Endometrial microvascular endothelial cells (primary cell): ENCODE measurements around the gene PNKD. TPM values are rescaled to one million over a fixed set of nuclear protein-coding genes. Genes with fewer than 3 reads are reported as not detected.

ENCODE experiments used
- in situ Hi-C: cut with HindIII; loops from 2 replicates; pipeline ENCODE4 v1.10.0; 2017; ENCODE audit warnings: low sequenced_read_pairs, low pct_unique_long_range_greater_than_20kb; ENCODE audit errors: inconsistent ontology term
- total RNA-seq: library from RNA; depleted of rRNA; stranded (reverse); fragments of >200 nt; gene quantifications from one replicate; pipeline ENCODE4 v1.2.3, GENCODE V29; 2015; ENCODE audit errors: inconsistent ontology term

The PNKD gene
- total RNA-seq, 1 donor from 2014 or later: 46.5 TPM

DNA sequence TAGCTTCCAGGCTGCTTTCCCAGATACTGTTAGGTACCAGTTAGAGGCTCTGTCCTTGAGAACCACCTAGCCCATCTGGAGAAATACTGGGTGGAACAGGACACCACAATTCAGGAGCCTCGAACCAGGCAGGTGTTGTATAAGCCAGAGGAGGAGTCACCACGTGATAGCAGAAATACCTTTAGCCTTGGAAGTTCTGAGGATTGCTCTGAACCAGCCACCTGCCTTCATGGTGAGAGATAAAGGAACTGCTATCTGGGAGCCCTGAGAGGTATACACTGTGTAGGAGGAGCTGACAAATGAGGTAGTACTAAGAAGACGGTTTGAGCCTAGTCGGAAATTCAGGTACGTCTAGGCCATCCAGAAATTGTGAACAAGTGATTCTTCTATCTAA, 17.1 kb upstream of the PNKD start:
- in situ Hi-C loops: no loop called here

DNA sequence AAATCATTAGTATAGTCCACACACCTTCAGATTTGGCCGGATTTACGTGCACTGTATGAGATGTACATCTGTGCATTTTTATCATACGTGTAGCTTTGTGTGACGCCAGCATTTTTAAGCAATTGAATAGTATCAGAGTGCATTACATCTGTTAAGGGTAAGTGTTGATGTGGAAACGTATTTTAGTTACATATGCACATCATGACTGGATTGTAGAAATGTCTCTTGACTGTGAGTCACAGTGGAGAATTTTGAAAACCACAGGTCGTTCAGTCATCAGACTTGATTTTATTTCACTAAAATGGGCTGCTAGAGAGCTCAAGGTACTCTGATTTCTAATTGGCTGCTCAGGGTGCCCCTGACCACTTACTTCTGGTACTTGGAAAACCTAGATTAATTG, 14.9 kb upstream of the PNKD start:
- in situ Hi-C loops: no loop called here

DNA sequence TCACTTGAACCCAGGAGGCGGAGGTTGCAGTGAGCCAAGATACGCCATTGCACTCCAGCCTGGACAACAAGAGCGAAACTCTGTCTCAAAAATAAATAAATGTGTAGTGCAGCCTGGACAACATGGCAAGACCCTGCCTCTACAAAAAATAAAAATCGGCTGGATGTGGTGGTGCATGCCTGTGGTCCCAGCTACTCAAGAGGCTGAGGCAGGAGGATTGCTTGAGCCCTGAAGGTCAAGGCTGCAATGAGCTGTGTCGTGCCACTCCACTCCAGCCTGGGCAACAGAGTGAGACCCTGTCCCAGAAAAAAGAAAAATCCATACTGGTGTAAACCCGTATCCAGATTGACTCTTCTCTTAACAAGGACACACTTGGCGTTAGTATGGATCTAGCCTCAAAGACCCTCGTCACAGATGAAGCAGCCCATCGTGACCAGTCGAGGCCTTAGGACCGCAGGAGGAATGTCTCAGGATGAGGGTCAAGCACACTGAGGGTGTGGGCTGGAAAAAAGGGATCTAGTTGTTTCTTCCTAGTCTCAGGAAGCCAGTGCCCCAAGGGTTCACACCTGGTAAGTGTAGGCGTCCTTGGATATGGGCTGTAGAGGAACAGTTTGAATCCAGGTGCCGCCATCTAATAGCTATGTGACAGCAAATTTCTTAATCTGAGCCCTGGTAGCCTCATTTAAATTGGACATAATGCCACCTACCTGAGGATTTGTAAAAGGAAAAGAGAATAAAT, 13.5 kb upstream of the PNKD start:
- in situ Hi-C loops: no loop called here

DNA sequence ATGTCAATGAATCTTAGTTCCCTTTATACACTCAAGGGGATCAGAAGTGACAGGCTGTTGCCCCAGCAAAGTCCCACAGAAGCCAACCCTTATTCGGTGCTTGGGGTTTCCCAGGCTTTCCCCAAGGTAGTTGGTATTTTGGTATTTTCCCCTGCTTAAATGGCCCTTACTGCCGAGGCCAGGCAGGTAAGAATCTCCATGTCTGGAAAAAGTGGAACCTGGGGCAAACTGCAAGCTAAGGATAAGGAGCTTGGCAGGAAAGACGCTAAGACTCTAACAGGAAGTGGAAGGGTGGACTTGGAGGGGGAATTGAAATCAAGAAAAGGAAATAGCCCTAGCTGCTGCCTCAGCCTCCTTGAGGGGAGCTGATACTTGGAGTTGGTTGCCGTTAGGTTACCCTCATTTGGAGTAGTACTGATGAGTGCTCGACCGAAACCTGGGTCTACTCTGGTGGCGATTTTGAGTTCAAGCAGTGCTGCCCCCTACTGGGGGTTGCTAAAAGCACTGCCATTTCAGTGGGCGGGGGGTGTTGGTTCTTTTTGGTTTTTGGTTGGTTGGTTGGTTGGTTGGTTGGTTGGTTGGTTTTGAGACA, 12.8 kb upstream of the PNKD start:
- in situ Hi-C loops: no loop called here

DNA sequence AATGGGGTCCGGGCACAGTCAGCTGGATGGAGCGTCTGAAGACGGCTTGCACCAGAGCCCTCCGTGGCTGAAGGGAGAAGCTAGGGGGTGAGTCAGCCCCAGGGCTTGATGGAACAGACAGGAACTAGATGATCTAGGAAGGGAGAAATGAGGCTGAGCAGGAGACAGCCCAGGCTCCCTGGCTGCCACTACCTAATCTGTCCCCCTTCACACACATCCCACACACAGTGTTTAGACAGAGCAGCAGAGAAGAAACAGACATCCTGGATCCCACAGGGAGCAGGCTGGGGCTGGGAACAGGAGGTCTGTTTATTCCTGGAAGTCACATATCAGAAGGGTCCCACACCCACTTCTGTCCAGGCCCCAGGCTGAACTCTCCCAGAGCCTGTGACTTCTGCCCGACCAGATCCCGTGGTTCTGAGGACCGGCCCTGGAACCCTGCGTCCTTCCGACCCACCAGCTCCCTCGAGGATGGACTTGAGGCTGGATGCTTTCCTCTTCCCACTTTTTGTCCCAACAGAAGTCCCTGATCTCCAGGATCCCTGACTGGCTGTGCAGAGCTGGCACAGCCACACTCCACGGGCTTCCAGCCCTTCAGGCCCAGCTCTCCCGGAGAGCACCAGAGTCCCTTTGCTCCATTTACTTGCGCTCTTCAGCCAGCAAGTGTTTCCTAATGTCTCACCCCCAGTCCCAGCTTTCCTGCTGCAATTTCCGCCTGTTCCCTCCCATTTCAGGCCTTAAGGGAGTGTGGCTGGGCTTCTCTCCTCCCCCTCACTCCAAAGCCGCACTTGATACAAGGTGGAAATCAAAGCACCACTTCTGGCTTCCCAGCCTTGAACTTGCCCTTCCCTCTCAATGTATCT, 11.0 kb upstream of the PNKD start:
- in situ Hi-C loops: no loop called here

DNA sequence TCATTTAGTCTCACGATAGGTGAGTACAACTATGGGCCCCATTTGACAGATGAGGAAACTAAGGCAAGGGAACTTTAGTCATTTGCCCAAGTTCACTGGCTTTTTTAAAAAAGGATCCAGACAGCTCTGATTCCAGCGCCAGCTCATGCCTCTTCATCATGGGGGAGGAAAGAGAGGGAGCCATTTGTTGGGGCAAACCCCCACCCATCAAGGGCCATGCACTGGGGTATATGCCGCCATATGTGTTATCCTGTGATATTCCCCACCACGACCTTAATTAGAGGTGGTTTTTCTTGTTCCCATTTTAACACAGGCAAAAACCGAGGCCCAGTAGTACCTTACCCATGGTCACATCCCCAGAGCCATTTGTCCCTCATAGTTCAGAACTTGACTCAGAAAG, 10.2 kb upstream of the PNKD start:
- in situ Hi-C loops: no loop called here

DNA sequence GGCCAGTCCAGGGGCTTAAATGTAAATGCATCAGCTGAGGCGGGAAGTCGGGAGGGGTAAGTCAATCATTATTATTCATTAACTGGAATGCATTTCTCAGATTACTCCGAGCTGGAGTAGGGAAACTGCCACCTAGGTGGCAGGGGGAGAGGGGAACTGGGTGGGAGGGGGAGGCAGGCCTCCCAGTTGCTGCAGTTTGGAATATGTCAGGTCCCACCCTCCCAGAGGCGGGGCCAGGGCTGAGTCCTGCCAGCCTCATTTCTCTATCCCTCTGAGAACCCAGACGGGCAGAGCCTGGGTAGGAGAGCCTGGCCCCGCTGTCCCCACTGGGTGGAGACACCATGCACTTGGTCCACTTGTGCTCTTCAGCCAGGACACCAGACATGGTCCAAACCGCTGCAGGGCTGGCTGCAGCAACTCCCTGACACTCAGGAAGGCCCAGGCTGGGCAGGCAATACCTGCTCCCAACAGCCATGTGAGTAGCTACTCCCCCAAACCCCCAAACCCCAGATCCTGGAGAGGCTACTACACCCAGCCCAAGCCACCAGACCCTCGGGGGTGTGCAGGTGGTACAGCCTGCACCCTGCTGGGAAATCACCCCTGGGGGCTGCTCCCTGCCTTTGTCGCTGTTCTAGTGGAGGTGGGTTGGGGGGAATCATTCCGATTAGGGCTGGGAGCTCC, 9.4 kb upstream of the PNKD start, which contains the start of gene GPBAR1:
GPBAR1 (plus strand) TSS at position 274 of the 681 bp plus-strand sequence. CDS start 1,710 bp downstream, outside the sequence.
- in situ Hi-C loops: no loop called here

DNA sequence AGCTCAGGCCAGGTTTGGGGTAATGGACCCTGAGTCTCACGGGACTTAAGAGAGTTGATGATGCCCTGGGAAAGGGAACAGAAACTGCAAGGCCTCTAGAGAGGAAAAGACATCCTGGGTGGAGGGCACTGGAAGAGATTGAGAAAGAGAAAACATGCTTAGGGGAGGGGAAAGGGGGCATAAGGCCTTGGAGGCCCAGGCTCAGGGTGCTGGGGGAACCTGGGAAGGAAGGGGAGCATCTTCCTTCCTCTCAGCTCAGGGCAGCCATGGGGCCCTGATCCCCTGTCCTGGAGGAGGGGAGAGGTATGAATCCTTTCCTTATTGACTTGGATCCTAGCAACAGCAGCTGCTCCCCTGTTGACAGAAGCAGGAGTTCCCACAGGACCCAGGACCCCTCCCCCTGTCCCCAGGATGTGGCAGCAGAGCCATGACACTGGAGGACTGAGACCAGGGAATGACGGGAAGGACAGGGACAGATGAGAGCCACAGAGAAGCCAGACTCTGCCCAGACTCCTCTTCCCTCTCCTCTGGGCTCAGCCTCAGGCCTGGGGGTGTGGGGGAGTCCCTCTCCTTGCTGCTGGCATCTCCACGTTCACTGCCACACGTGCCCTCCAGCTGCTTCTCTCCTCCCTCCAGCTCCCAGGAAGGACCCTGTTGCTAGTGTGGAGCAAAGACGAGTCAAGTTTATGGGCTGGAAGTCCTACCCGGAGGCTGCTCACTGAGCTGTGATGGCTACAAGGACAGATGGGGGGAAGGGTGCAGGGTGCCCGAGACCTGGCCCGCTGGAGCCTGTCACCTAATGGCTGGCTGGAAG, 8.7 kb upstream of the PNKD start:
- in situ Hi-C loops: no loop called here

DNA sequence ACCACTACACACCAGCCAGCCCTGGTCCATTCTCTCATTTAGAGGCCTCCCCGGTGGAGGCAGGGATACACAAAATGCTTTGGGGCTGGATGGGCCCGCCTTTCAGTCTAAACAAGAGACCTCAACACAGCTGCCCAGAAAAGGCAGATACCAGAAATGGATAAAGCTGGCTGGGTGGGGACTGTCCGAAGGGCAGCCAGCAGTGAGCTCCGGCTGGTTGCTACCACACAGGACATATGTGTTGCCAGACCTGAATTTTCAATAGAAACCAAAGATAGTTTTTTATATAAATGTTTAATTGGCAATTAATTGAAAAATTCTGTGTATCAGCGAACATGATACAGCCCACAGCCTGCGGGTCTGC, 8.1 kb upstream of the PNKD start:
- in situ Hi-C loops: no loop called here

DNA sequence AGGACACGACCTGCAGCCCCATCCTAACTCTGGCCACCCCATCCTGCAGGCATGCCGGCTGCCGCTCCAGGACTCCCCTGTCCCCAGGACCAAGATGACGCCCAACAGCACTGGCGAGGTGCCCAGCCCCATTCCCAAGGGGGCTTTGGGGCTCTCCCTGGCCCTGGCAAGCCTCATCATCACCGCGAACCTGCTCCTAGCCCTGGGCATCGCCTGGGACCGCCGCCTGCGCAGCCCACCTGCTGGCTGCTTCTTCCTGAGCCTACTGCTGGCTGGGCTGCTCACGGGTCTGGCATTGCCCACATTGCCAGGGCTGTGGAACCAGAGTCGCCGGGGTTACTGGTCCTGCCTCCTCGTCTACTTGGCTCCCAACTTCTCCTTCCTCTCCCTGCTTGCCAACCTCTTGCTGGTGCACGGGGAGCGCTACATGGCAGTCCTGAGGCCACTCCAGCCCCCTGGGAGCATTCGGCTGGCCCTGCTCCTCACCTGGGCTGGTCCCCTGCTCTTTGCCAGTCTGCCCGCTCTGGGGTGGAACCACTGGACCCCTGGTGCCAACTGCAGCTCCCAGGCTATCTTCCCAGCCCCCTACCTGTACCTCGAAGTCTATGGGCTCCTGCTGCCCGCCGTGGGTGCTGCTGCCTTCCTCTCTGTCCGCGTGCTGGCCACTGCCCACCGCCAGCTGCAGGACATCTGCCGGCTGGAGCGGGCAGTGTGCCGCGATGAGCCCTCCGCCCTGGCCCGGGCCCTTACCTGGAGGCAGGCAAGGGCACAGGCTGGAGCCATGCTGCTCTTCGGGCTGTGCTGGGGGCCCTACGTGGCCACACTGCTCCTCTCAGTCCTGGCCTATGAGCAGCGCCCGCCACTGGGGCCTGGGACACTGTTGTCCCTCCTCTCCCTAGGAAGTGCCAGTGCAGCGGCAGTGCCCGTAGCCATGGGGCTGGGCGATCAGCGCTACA, 7.4 kb upstream of the PNKD start:
- in situ Hi-C loops: no loop called here

DNA sequence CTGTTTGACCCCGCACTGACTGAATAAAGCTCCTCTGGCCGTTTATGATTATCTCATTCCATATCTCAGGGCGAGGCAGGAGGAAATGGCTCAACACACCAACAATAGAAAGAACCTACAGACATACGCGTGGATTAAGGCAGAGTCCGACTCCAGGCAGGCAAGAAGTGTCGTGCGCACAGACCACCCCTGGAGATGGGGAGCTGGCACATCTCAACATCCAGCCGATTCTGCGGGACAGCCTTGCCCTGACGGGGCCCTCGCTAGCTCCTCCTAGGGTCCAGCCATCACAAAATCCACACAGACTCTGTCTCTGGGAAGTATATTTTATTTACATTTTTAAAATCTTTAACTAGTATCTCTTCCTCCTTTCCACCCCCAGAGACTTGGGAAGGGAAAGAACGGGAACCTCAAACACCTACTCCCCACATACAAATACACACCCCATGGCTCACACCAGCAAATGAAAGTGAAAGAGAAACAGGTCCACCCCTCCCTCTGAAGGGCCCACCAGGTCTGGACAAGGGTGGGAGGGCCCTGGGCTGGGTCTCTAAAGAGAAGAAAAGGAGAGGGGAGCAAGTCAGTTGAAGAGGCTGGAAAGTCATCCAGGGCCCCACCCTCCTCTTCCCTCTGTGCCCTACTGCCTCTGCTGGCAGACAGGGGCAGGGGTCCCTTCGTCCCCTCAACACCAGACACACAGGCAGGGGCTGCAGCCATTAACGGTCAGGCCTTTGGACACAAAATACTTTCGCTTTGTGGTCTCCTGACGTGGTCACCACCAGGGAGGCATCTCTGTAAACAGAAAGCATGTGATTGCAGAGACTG, 6.3 kb upstream of the PNKD start:
- in situ Hi-C loops: no loop called here

DNA sequence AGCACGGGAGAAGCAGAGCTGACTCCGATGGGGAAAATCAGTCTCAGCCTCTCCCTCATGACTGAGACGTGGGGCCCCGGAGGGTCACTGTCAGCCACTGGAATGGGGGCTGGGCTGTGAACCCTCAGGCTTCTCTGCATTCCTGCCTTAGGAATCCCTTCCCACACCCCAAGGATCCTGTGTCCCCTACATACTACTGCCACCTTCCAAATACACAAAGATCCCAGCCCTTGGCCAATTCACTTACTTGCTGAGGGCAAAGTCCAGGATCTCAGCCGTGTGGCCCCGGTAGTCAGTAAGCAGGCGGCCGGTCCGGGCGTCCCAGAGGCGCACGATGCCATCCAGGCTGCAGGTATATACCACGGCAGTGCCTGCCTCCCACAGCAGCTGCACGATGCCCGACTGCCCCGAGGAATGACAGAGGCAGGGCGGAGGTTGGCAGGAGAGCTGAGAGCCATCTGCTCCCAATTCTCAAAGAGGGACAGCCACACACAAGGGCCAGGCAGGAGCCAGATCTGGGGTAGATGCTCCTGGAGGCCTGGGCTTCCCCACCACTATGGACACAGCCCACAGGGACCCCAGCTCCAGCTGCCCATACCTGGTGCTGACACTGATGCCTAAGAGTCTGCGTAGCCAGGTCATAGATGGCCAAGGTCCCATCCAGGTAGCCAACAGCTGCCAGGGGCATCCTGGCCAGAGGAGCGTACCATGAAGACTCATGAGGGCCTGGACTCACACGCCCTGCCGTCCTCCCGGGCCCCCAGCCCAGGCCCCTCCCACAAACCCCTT, 5.4 kb upstream of the PNKD start:
- in situ Hi-C loops: no loop called here

DNA sequence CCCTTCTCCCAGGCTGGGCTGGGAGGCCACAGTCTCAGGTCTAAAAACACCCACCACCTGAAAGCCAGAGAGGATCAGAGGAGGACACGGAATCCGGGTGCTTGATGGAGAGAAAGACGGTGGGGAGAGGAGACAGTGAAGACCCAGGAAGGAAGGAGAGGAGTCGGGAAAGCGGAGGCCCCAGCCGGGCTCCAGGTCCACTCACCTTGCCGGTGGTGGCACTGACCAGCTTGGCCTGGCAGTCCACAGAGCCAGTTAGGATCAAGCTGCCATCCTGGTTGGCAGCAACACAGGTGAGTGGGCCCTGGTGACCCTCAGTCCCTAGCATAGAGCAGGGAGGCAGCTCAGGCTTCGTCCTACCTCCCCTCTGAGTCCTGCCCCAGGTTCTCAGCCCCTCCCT, 4.7 kb upstream of the PNKD start:
- in situ Hi-C loops: no loop called here

DNA sequence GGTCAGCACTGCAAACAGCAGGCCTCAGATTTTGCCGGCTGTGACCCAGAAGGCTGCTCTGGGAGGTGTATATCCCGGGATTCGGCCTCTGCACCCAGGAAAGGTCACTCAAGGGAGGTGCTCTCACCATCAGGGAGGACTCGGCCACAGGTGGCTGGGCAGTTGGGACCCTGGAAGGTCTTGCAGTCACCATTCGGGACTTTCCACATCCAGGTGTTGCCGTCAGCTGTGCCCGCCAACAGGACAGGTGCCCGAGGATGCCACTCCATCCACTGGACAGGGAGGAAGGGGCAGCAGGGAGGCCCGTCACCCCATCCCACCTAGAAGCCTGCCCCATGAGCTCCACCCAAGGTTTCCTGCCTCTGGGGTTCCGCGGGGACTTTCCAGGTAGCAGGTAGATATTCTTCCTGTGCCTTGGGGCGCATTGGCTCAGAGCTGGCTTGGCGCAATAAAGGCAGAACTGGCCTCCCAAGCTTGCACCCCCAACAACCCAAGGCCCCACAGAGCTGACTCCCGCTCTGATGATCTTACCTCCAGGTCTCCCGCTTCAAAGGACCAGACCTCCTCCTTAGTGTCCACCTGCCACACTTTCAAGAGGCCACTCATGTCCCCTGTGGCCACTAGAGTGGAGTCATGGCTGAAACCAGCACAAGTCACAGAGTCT, 3.9 kb upstream of the PNKD start:
- in situ Hi-C loops: no loop called here

DNA sequence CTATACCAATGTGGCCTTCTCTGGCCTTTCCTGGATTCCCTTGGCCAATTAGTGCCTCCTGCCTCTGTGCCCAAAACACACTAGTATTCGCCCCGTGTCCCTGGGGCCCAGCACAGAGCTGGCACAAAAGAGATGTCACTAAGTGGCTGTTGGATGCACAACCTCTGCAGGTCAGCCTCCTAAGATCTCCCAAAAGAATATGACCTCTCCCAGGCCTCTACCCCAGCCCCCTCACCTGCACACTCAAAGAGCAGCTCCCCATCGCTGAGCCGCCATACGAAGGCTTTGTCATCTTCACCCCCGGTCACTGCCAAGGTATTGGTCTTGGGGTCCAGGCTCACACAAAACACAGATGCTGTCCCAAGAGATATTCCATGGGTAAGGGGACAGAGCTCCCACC, 3.1 kb upstream of the PNKD start:
- in situ Hi-C loops: no loop called here
